Medulla oblongata (tissue), 1 donor: ENCODE results near the gene NINL.
A peak's percentile ranks its signal among the peaks of the same experiment; 100 is the strongest.
"Not testable (repeated sequence)": the region's sequence is repeated elsewhere in the genome, so short reads cannot be mapped to it uniquely, and the experiment has no call there.

Source experiments
- DNase-seq: peaks from one replicate; pipeline ENCODE4 v3.0.0-alpha.2; 2015; ENCODE audit errors: extremely low spot score

NINL gene

DNA sequence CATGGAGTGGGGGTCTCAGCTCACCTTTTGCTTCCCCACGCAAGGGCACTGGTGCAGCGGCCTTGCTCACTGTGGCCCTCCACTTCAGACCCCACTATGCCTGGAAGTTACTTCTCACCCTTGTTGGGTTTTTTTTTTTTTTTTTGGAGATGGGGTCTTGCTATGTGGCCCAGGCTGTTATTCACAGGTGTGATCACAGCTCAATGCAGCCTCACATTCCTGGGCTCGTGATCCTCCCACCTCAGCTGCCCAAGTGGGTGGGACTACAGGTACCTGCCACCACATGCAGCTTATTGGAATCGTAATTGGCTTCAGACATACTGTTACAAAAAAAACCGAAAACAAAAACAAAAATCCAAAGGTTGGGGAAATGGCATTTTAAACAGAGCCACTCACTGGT, 32.4 kb downstream of the NINL start:
- no peak for DNase-seq

DNA sequence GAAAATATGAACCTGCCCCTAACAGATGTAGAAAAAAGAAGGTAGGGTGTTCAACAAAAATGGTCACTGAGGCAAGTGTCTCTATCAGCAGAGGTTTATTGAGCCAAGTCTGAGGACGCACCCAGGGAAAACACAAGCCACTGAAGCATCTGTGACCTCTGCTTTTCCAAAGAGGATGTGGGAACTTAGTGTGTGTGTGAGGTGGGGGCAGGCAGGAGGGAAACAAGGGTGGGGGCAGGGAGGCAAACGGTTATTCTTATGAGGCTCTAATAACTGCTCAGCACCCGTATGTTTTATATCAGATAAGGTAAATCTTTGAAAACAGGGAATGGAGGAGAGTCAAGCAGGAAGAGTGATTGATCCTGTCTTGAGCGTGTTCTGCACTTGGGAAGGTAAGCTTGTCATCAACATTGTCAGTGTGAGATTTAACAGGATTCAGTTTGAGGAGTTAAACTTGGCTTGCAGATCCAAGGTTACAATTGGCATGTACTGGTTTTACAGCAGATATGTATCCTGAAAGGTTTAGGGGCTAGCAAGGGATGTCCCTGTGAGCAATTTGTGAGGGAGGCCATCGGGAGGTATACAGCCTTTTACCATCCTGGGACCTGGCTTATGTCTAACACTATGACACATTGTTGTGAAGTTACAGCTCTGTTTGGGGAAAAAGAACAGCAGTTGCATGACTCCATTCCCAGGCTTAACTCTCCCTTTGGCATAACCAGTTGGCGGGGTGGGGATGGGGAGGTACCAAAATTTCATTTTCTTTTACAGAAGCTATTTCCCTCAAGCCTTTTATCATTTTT, 33.7 kb downstream of the NINL start:
- DNase-seq = no peak

DNA sequence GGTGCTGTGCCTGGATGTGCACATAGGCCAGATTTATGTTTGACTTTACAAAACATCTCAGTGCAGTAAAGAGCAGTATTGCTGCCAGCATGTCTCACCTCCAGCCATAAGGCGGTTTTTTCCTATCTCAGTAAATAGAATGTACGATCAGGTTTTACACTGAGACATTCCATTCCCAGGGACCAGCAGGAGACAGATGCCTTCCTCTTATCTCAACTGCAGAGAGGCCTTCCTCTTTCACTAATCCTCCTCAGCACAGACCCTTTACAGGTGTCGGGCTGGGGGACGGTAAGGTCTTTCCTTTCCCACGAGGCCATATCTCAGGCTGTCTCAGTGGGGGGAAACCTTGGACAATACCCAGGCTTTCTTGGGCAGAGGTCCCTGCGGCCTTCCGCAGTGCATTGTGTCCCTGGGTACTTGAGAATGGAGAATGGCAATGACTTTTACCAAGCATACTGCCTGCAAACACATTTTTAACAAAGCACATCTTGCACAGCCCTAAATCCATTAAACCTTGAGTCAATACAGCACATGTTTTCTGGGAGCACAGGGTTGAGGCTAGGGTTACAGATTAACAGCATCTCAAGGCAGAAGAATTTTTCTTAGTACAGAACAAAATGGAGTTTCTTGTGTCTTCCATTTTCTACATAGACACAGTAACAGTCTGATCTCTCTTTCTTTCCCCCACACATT, 34.5 kb downstream of the NINL start:
- not testable (repeated sequence) for DNase-seq

DNA sequence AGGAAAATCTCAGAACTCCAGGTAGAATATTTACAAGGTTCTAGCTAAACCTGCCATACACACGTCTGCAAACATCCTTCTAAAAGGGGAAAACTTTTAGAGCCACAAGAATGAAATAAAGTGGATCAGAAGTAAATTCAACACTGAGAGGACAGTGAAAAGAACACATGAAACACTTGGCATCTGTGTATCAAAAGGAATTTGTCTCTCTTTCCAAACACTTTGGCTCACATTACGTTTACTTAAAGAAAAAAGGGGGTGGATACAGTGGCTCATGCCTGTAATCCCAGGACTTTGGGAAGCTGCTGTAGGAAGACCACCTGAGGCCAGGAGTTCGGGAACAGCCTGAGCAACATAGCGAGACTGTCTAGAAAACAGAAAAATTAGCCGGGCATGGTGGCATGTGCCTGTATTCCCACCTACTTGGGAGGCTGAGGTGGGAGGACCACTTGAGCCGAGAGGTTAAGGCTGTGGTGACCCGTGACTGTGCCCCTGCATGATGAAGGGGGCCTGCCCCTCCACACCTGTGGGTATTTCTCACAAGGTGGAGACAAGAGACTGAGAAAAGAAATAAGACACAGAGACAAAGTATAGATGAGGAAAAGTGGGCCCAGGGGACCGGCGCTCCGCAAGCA, 35.4 kb downstream of the NINL start:
- DNase-seq = no peak

DNA sequence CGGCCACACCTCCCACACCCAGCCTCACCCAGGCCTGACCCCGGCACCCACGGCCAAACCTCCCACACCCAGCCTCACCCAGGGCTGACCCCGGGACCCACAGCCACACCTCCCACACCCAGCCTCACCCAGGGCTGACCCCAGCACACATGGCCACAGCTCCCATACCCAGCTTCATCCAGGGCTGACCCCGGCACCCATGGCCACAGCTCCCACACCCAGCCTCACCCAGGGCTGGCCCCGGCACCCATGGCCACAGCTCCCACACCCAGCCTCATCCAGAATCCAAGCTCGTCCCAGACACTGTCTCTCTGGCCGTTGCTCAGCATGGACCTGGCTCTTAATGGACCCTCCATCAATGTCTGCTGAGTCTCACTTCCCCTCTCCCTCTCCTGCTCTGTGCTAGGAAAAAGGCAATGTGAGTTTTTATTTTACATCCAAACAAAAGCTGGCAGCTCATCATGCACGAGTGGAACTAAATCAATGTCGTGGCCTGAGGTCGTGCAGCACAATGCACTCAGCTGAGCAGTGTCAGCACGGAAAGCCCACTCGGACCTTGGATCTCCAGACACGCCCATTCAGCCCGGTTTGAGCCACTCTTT, 36.1 kb downstream of the NINL start:
- no peak for DNase-seq

DNA sequence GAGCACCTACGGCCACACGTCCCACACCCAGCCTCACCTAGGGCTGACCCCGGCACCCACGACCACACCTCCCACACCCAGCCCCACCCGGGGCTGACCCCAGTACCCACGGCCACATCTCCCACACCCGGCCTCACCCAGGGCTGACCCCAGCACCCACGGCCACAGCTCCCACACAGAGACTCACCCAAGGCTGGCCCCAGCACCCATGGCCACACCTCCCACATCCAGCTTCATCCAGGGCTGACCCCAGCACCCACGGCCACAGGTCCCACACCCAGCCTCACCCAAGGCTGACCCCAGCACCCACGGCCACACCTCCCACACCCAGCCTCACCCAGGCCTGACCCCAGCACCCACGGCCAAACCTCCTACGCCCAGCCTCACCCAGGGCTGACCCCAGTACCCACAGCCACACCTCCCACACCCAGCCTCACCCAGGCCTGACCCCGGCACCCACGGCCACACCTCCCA, 36.7 kb downstream of the NINL start:
- no peak for DNase-seq

DNA sequence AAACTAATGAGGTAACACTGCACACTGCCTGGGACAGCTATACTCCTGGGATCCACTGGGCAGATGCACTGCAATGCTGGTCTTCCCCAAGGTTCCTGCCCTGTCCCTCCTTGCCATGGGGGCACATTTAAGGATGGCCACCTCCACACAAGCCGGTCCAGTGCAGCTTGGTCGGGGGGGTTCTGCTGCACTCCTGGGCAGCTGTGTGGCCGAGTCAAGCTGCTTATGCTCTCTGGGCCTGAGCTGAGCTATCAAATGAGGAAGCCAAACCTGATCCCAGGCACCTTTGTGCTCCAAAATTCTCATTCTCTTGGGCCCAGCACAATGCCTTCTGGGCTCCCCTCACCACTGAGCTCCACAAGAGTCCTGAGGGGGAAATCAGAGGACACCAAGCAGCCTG, 37.3 kb downstream of the NINL start:
- DNase-seq = no peak

DNA sequence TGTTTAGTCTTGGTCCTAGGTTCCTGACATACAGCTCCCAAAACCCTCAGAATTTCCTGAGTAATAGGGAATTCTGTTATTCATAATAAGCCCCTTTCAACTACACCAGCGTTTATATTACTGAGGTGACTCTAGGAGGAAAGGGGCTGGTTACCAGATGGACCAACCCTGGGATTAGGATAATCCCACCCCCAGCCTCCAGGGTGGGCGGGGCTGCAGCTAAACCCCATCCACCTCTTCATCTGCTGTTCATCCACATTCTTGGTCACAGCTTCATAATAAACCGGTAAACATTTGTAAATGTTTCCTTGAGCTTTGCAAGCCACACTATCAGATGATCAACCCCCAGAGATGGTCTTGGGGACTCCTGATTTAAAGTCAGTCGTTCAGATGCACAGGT, 38.3 kb downstream of the NINL start:
- no peak for DNase-seq

DNA sequence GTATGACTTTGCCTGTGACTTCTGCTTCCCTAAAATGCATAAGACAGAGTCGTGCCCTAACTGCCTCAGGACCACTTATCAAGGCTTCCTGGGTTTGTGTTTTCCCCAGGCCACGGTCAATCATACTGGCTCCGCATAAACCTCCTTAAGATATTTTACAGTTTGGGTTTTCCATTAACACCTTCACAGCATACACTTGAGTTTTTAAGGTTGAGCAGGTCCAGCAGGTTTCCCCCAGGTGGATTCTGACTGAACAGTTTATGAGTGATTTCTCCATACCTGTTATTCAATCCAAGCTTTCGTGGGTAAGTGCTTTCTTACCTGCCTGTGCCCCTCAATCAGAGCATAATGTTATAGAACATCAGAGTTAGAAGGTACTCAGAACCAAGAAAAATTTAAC, 39.3 kb downstream of the NINL start:
- DNase-seq = no peak

DNA sequence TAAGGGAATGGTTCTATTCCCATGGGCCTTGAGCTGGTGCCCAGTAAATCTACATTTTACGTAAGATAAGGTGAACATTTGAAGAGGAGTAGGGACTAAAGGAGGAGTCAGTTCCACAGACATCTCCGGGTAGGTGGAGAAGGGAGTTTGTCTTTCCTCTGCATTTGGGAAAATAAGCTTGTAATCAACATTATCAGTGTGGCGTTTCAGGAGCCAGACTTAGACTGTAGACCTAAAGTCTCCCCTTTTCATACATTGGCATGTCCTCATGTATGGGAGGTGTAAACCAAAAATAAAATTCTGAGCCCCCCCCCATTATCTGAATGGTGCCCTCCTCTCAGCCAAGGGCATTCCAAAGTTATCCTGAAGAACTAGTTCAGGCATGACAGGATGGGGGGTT, 40.2 kb downstream of the NINL start:
- no peak for DNase-seq

DNA sequence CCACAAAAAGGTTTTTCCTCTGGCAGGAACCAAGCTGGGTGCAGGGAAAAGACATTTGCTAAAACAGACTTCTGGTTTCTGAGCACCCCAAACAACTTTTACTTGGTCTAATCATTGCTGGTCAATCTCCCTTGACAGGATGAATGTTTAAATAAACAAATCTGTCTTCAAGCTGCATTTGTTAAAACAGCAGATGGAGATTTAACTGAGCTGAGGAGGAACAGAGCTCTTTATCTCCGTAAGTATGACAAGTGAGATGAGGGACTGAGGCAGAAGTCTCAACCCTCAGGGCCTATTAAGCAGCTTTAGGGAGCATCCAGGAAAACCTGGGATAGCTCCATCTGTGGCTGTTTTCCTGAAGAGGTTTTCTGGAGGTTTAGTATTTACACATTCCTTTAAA, 40.6 kb downstream of the NINL start:
- DNase-seq = no peak

DNA sequence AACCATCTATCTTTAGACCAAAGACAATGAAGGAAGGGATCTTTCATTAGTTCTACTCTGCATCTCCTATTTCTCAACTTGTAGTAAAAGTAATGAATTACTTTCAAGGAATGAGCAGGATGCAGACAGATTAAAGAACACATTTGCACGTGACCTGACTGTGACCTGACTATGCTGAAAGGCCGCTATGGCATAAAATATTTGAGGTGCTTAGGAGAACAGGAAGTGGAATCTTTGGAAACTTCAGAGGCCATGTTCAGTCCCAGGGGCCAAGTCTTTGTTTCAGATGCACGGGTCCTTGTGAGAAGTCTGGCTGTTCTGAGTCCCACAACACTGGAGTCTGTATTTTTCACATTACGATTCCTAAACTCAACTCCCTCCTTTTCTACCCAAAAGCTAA, 41.0 kb downstream of the NINL start:
- DNase-seq = no peak

DNA sequence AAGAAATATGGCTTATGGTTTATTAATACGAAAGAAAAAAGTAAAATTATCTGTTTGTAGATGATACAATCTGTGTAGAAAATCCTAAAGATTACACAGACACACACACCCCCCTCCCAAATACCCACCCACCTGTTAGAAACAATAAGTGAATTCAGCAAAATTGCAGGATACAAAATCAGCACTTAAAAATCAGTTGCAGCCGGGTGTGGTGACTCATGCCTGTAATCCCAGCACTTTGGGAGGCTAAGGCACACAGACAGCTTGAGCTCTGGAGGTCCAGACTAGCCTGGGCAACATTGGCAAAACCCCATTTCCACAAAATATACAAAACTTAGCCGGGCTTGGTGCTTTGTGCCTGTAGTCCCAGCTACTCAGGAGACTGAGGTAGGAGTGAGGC, 42.3 kb downstream of the NINL start:
- DNase-seq = no peak

DNA sequence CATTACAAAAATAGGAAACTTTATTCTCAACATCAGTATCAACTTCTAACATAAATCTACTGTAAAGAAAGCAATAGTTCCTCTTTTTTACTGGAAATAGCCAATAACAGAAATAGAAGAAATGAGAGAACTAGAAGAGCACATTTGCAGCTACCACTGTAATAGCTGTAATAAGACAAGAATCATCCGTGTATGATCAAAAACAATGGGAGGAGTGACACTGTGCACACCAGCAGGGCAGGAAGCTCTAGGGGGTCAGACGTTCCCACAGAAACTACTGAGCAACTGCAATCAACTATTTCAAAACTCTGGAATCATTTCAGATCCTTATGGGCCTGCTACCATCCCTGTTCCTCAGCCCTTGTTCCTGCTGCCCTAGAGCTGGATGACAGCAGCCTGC, 43.7 kb downstream of the NINL start:
- DNase-seq = no peak

DNA sequence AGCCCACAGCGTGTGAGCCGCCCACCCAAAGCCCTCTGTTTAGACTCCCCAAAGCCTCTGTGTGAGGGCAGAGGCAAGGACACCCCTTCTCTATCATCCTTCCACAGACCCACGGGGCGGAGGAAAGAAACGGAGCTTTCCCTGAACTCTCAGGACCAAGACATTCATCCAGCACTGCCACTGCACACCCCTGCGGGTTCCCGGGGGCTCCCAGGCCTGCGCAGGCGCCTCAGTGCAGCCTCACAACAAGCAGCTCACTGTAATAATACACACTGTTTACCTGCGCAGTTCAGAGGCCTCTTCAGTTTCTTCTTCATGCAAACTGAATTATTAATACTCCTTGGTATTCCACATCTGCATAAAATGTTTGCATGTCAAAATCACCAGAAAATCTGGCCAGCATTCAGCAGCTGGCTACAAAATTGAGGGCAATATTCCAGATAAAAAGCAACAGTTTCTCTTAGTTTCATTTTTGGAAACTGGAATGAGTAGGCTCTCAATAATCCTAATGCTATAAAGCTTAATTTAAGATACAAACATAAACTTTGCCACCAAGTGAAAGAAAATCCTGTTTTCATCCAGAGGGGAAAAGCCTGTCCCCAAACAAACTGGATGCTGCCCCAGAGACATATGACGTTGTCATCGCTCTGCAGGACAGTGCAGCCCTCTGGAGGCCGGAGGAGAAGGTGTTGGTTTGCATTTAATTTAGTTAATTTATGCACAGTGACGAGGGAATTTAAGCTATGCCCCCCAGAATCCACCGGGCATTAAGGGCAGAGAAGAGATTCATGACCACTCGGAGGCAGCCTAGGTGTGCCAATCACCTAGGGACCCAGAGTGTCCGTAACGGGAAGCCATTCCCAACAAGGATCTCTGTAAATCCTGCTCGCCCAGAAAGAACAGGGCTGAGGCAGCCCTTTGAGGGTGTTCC, 45.3 kb downstream of the NINL start:
- DNase-seq = peak; percentile 87

DNA sequence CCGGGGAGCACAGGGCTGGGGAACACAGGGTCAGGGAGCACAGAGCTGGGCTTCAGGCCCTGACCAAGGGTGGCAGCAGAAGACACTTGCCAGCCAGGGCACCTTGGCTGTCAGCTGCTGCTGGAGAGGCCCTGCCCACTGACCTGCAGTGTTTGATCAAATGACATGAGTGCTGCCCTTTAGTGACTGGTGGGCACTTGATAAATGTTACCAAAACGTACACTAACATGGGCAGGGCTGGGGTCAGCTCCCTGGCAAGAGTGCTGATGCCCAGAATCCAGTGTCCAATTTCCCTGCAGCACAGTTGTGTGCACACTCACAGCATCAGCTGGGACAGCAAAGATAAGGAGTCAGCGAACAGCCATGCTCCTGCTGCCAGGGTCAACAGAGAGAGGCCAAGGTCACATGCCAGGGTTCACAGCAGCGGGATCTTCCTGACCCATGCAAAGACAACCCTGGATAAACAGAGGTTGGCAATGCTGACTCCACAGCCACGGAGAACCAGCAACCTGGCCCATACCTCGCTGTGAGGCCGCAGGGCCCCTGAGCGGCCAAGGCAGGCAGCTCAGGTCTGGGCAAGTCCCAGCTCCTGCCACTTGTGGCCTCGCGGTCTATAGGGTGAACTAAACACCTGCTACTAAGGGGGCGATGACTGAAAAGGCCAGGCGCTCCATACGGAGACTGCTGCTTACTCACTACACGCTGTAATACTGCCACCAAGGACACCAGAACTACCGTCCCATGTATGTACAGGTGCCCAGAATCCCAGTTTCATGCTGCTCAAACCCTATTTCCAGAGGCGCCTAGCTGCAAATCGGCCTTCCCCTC, 46.3 kb downstream of the NINL start:
- peak; percentile 25 for DNase-seq

DNA sequence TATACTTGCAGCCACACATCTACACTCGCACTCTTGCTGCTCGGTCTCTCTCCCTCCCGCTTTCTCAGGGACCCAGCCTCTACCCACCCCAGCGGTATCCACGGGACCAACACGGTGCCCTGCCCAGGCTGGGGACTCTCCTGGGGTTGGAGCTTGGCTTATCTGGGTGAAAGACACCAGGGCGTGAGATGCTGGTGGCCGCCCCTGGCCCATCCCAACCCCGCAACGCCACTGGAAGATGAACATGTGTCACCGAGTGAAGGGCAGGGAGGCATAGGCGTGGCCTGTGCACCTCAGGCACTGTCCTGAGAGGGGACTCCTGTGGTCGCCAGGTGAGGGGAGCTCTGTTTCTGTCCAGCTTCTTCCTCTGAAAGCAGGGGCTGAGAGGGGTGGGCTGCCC, 47.4 kb downstream of the NINL start:
- no peak for DNase-seq

DNA sequence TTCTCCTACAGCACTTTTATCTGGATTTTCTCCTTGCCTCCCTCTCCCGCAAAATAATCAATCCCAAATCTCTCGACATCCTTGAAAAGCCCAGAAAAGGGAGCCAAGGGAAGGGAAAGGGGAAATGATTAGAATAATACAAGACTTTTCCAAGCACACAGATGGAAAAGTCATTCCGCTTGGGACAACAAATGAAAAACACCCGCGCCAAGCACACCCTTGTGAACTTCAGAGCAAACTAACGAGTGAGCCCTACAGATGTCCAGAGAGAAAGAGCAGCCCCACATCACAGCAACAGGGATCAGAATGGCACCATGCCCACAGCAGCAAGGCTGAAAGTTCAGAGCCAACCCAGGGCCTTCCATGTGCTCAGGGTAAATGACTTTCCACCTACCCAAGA, 49.6 kb downstream of the NINL start:
- no peak for DNase-seq

DNA sequence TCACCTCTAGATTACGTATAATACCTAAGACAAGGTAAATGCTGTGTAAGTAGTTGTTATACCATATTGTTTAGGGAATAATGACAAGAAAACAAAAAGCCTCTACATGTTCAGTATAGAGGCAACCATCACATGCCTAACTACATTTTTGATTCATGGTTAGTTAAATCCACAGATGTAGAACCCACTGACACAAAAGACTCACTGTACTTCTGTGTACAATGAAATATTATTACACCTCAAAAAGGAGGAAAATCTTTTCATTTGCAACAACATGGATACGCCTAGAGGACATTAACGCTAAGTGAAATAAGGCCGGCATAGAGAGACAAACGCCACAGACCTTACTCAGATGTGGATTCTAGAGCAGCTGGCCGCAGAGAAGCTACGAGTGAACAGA, 50.5 kb downstream of the NINL start:
- DNase-seq = peak; percentile 30

DNA sequence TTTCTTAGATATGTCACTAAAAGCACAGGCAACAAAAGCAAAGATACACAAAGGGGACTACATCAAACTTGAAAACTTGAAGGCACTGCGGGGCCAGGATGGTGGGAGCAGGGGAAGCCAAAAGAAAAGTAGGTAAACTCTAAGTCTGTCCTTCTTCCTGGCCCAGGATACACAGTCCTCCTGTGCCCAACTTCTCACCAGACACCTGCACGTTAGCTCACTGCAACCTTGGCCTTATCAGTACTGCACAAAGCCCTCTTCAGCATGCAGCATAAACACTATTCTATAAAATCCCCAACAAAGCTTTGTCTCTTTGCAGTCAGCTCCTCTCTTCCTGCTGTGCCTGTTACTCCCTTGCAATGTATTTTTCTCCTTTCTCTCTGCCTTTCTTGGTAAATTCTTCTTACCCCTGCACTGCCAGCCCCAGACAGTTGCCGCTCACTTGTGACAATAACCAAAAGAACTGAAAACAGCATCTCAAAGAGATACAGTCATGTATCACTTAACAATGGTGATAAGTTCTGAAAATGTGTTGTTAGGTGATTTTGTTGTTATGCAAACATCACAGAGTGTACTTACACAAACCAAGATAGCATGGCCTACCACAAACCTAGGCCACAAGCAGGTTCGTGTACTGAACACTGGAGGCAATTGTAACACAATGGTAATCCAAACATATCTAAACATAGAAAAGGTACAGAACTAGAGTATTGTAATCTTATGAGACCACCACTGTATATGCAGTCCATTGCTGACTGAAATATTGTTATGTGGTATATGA, 51.2 kb downstream of the NINL start:
- DNase-seq = peak; percentile 34
